GM23338 (cell line): ENCODE data around the gene PUDP. TPM values are rescaled to one million over a fixed set of nuclear protein-coding genes. Genes with fewer than 3 reads are reported as not detected.

Experiments
- ATAC-seq: fragments of 200-7000 bp; cut with Tn5 transposase; 3 replicates; pipeline ENCODE4 v1.9.1; 2020
- DNase-seq: peaks from one replicate; pipeline ENCODE4 v3.0.0-alpha.2; 2015; ENCODE audit warnings: low spot score
- H2AFZ ChIP-seq: fragments of 200-600 bp; sonication (generic); 2 replicates; pipeline ENCODE4 v1.8.0; 2016; ENCODE audit warnings: antibody characterized with exemption, mild to moderate bottlenecking, moderate library complexity
- H3F3A ChIP-seq: fragments of 200-600 bp; sonication (generic); replicated peaks from 2 replicates; pipeline ENCODE4 v1.8.0; 2017; ENCODE audit warnings: antibody characterized with exemption, mixed run types, low read depth
- H3K27ac ChIP-seq: fragments of 200-600 bp; sonication (generic); 2 replicates; pipeline ENCODE4 v1.6.1; 2016; ENCODE audit warnings: low read depth
- H3K27me3 ChIP-seq: fragments of 200-600 bp; sonication (generic); 2 replicates; pipeline ENCODE4 v1.8.0; 2016; ENCODE audit warnings: mild to moderate bottlenecking, mixed run types, moderate library complexity; ENCODE audit not compliant: insufficient read depth
- H3K36me3 ChIP-seq: fragments of 200-600 bp; sonication (generic); 2 replicates; pipeline ENCODE4 v1.8.0; 2016; ENCODE audit warnings: mild to moderate bottlenecking; ENCODE audit not compliant: insufficient read depth
- H3K4me1 ChIP-seq: fragments of 200-600 bp; sonication (generic); 2 replicates; pipeline ENCODE4 v1.8.0; 2016; ENCODE audit warnings: mild to moderate bottlenecking, moderate library complexity; ENCODE audit not compliant: insufficient read depth
- H3K4me2 ChIP-seq: fragments of 200-600 bp; sonication (generic); 2 replicates; pipeline ENCODE4 v1.7.1; 2017; ENCODE audit warnings: mixed run types
- H3K4me3 ChIP-seq: fragments of 200-600 bp; sonication (generic); 2 replicates; pipeline ENCODE4 v1.6.1; 2016; ENCODE audit warnings: mixed run types
- H3K79me2 ChIP-seq: fragments of 200-600 bp; sonication (generic); replicated peaks from 2 replicates; pipeline ENCODE4 v1.8.0; 2017; ENCODE audit warnings: mild to moderate bottlenecking; ENCODE audit not compliant: insufficient read depth
- H3K9me2 ChIP-seq: fragments of 200-600 bp; sonication (generic); 2 replicates; pipeline ENCODE4 v1.8.0; 2017; ENCODE audit not compliant: insufficient read depth
- H4K20me1 ChIP-seq: fragments of 200-600 bp; sonication (generic); replicated peaks from 2 replicates; pipeline ENCODE4 v1.8.0; 2017; ENCODE audit warnings: mild to moderate bottlenecking; ENCODE audit not compliant: insufficient read depth
- H3K27ac Mint-ChIP-seq: 2 replicates; pipeline ENCODE4 v1.8.0; 2020; ENCODE audit warnings: inconsistent platforms, mild to moderate bottlenecking, moderate library complexity, mixed read lengths
- H3K27me3 Mint-ChIP-seq: 3 replicates; pipeline ENCODE4 v1.8.0; 2022; ENCODE audit warnings: low read depth, mild to moderate bottlenecking, moderate library complexity, mixed read lengths, inconsistent platforms; ENCODE audit not compliant: insufficient read depth, poor library complexity
- H3K36me3 Mint-ChIP-seq: 3 replicates; pipeline ENCODE4 v1.8.0; 2021; ENCODE audit warnings: low read depth, mild to moderate bottlenecking, inconsistent platforms, moderate library complexity, mixed read lengths
- H3K4me1 Mint-ChIP-seq: 3 replicates; pipeline ENCODE4 v1.8.0; 2020; ENCODE audit warnings: mild to moderate bottlenecking, inconsistent platforms, mixed read lengths
- H3K4me3 Mint-ChIP-seq: 3 replicates; pipeline ENCODE4 v1.8.0; 2021; ENCODE audit warnings: moderate library complexity, mild to moderate bottlenecking, inconsistent platforms, mixed read lengths
- H3K9me3 Mint-ChIP-seq: 3 replicates; pipeline ENCODE4 v1.8.0; 2020; ENCODE audit warnings: moderate library complexity, mild to moderate bottlenecking, inconsistent platforms, mixed read lengths
- CTCF ChIP-seq, 2 experiments: fragments of 200-600 bp in 1 of 2; sonication (generic) in 1 of 2; conservative IDR thresholded peaks; 2 replicates each; pipeline versions ENCODE4 v1.5.1 to v1.6.1; 2016 to 2017; ENCODE audit warnings: antibody characterized with exemption in 2 of 2, low read depth in 2 of 2, mild to moderate bottlenecking in 2 of 2, moderate library complexity in 1 of 2
- ETS1 ChIP-seq: IDR thresholded peaks from 2 replicates; pipeline ENCODE4 v1.6.1; 2016; ENCODE audit warnings: antibody characterized with exemption
- EZH2 ChIP-seq: fragments of 200-600 bp; sonication (generic); IDR thresholded peaks from one replicate; pipeline ENCODE4 v1.8.0; 2017; ENCODE audit warnings: antibody characterized with exemption, mild to moderate bottlenecking, low read depth; ENCODE audit not compliant: unreplicated experiment
- EZH2phosphoT487 ChIP-seq: fragments of 200-600 bp; sonication (generic); IDR thresholded peaks from one replicate; pipeline ENCODE4 v1.8.1; 2018; ENCODE audit warnings: antibody characterized with exemption; ENCODE audit not compliant: unreplicated experiment
- JUNB ChIP-seq: IDR thresholded peaks from one replicate; pipeline ENCODE4 v1.6.1; 2016; ENCODE audit warnings: antibody characterized with exemption; ENCODE audit not compliant: unreplicated experiment
- NANOG ChIP-seq: IDR thresholded peaks from 2 replicates; pipeline ENCODE4 v1.6.1; 2016; ENCODE audit warnings: antibody characterized with exemption, borderline replicate concordance
- POLR2AphosphoS5 ChIP-seq: IDR thresholded peaks from 2 replicates; pipeline ENCODE4 v1.6.1; 2016; ENCODE audit warnings: antibody characterized with exemption, low read depth
- REST ChIP-seq: IDR thresholded peaks from one replicate; pipeline ENCODE4 v1.6.1; 2018; ENCODE audit warnings: antibody characterized with exemption; ENCODE audit not compliant: unreplicated experiment
- STAT1 ChIP-seq: IDR thresholded peaks from one replicate; pipeline ENCODE4 v1.6.1; 2016; ENCODE audit warnings: antibody characterized with exemption; ENCODE audit not compliant: unreplicated experiment
- ZNF114 ChIP-seq: fragments of 250-450 bp; sonication (Bioruptor Pico); IDR thresholded peaks from 2 replicates; pipeline ENCODE4 v1.5.0; 2020; ENCODE audit warnings: mild to moderate bottlenecking, moderate library complexity
- ZNF331 ChIP-seq: fragments of 250-450 bp; sonication (Bioruptor Pico); IDR thresholded peaks from 2 replicates; pipeline ENCODE4 v1.5.0; 2020; ENCODE audit warnings: low read depth, mild to moderate bottlenecking, moderate library complexity
- polyA plus RNA-seq: library from polyadenylated mRNA; unstranded; fragments of >200 nt; fragmentation: Nextera tagmentation; extraction: Ambion mirVana; gene quantifications from 2 replicates; pipeline ENCODE4 v1.2.1, GENCODE V29; 2016
- total RNA-seq: library from RNA; depleted of rRNA; stranded (reverse); fragments of >200 nt; shearing (Covaris generic); gene quantifications from 2 replicates; pipeline ENCODE4 v1.2.3, GENCODE V29; 2014

Gene PUDP
- total and polyA plus RNA-seq, 2 experiments from 2014 or later: 17.2 to 22.4 TPM

GRCh38 chrX:7073336-7073735 is 74.6 kb downstream of the PUDP start:
- Histone ChIP-seq H3K4me1 (no peaks in the 10 kb centered on the region), H3K36me3 (no peaks in the 10 kb centered on the region), H2AFZ (no peak overlapping the region), H3K4me2 (no peak overlapping the region), H3K79me2 (no peaks in the 10 kb centered on the region), H3K27ac (no peak overlapping the region), H3K27me3 (no peaks in the 10 kb centered on the region), H3K4me3 (no peak overlapping the region), H3F3A (no peaks in the 10 kb centered on the region), H4K20me1 (no peaks in the 10 kb centered on the region), H3K9me2 (no peaks in the 10 kb centered on the region)
- Mint-ChIP-seq H3K27me3 (peaks cover 3% of the 10 kb centered on the region), H3K9me3 (no peaks in the 10 kb centered on the region), H3K27ac (no peak overlapping the region), H3K4me1 (peaks cover 6% of the 10 kb centered on the region), H3K36me3 (peaks cover 13% of the 10 kb centered on the region), H3K4me3 (no peak overlapping the region)
- DNase-seq (no peak), ATAC-seq (no peak)
- TF ChIP-seq ZNF331 (no peak), CTCF (conservative IDR thresholded peaks at IDR 0.05; ENCODE audit: low read depth in 2 of 2) (no peak), ZNF114 (CRISPR knock-in tag) (no peak), STAT1 (no peak), EZH2phosphoT487 (no peak), JUNB (no peak), ETS1 (no peak), EZH2 (no peak), REST (no peak), POLR2AphosphoS5 (no peak), NANOG (no peak)
